ENCODE data around the gene ABI2.
"Not testable (repeated sequence)": the region's sequence is repeated elsewhere in the genome, so short reads cannot be mapped to it uniquely, and the experiment has no call there.

ABI2 gene

GRCh38 chr2:203340791-203341487, 12.7 kb downstream of the ABI2 start:
- no peak overlapping the region for H3K4me3 ChIP-seq (ENCODE audit: low read depth, low read length)
- in situ Hi-C loops (cut with HindIII; ENCODE audit: low sequenced_read_pairs): no loop called here
- peak; percentile 84 for DNase-seq (ENCODE audit: low read depth)
- no peak for TF ChIP-seq CTCF (IDR thresholded peaks at IDR 0.05; ENCODE audit: low read depth, low read length, missing control alignments)

- H3K4me3 ChIP-seq (ENCODE audit: low read depth, low read length): no peak overlapping the region
- in situ Hi-C loops (cut with HindIII; ENCODE audit: low sequenced_read_pairs): no loop called here
- TF ChIP-seq CTCF (IDR thresholded peaks at IDR 0.05; ENCODE audit: low read depth, low read length, missing control alignments): no peak
- DNase-seq (ENCODE audit: low read depth): no peak
Measured at GRCh38 chr2:203341741-203342310, 13.6 kb downstream of the ABI2 start.

- DNase-seq (ENCODE audit: low read depth); in situ Hi-C loops (cut with HindIII; ENCODE audit: low sequenced_read_pairs); H3K4me3 ChIP-seq (ENCODE audit: low read depth, low read length): not testable (repeated sequence)
Measured at GRCh38 chr2:203342374-203342773, 14.2 kb downstream of the ABI2 start.

- no peak for TF ChIP-seq CTCF (IDR thresholded peaks at IDR 0.05; ENCODE audit: low read depth, low read length, missing control alignments)
- in situ Hi-C loops (cut with HindIII; ENCODE audit: low sequenced_read_pairs): no loop called here
- DNase-seq (ENCODE audit: low read depth): no peak
- H3K4me3 ChIP-seq (ENCODE audit: low read depth, low read length): no peak overlapping the region
Measured at GRCh38 chr2:203344667-203345066, 16.5 kb downstream of the ABI2 start.

GRCh38 chr2:203346612-203347011, 18.4 kb downstream of the ABI2 start:
- TF ChIP-seq CTCF (IDR thresholded peaks at IDR 0.05; ENCODE audit: low read depth, low read length, missing control alignments): no peak
- in situ Hi-C loops (cut with HindIII; ENCODE audit: low sequenced_read_pairs): no loop called here
- no peak overlapping the region for H3K4me3 ChIP-seq (ENCODE audit: low read depth, low read length)
- DNase-seq (ENCODE audit: low read depth): no peak

- no peak for TF ChIP-seq CTCF (IDR thresholded peaks at IDR 0.05; ENCODE audit: low read depth, low read length, missing control alignments)
- in situ Hi-C loops (cut with HindIII; ENCODE audit: low sequenced_read_pairs): no loop called here
- DNase-seq (ENCODE audit: low read depth): no peak
- H3K4me3 ChIP-seq (ENCODE audit: low read depth, low read length): no peak overlapping the region
Measured at GRCh38 chr2:203347375-203347774, 19.2 kb downstream of the ABI2 start.

GRCh38 chr2:203352604-203353255, 24.5 kb downstream of the ABI2 start:
- no peak overlapping the region for H3K4me3 ChIP-seq (ENCODE audit: low read depth, low read length)
- in situ Hi-C loops (cut with HindIII; ENCODE audit: low sequenced_read_pairs): no loop called here
- no peak for TF ChIP-seq CTCF (IDR thresholded peaks at IDR 0.05; ENCODE audit: low read depth, low read length, missing control alignments)
- DNase-seq (ENCODE audit: low read depth): no peak

Data from astrocyte of the cerebellum (primary cell).